Astrocyte (in vitro differentiated cells and primary cell): Measurements from ENCODE around the gene ZC3H7A.

Experiments used
- CTCF ChIP-seq: IDR thresholded peaks from 2 replicates; pipeline ENCODE4 v1.5.1; 2011; ENCODE audit warnings: low read depth, mild to moderate bottlenecking, inconsistent platforms, low read length, moderate library complexity; ENCODE audit not compliant: insufficient read depth
- EZH2 ChIP-seq: IDR thresholded peaks from 2 replicates; pipeline ENCODE4 v1.6.1; 2012; ENCODE audit warnings: mild to moderate bottlenecking, low read length, inconsistent platforms; ENCODE audit not compliant: insufficient read depth

- TF ChIP-seq CTCF (no peak), EZH2 (no peak)
Observed at GRCh38 chr16:11843861-11844260, 46.8 kb upstream of the ZC3H7A start.
